H9 (cell line): ENCODE data around the gene CSF1R. TPM values are rescaled to one million over a fixed set of nuclear protein-coding genes. Genes with fewer than 3 reads are reported as not detected.

Source experiments
- DNase-seq: peaks from one replicate; pipeline ENCODE4 v3.0.0-alpha.2; 2017
- H2AFZ ChIP-seq: one replicate; pipeline ENCODE4 v1.6.1; 2013; ENCODE audit warnings: mild to moderate bottlenecking, low read length, control low read depth, moderate library complexity
- H2AK5ac ChIP-seq: 2 replicates; pipeline ENCODE4 v1.6.1; 2013; ENCODE audit warnings: low read length, control low read depth, mixed read lengths; ENCODE audit not compliant: insufficient read length
- H2BK120ac ChIP-seq: one replicate; pipeline ENCODE4 v1.6.1; 2013; ENCODE audit warnings: low read depth, mild to moderate bottlenecking, low read length, control low read depth, inconsistent platforms; ENCODE audit not compliant: poor library complexity, severe bottlenecking
- H2BK12ac ChIP-seq: 2 replicates; pipeline ENCODE4 v1.6.1; 2013; ENCODE audit warnings: low read length, control low read depth, mixed read lengths, low read depth; ENCODE audit not compliant: insufficient read length
- H2BK15ac ChIP-seq: 2 replicates; pipeline ENCODE4 v1.6.1; 2013; ENCODE audit warnings: low read depth, low read length, control low read depth
- H2BK20ac ChIP-seq: one replicate; pipeline ENCODE4 v1.6.1; 2013; ENCODE audit warnings: low read depth, mild to moderate bottlenecking, low read length, control low read depth, inconsistent platforms; ENCODE audit not compliant: poor library complexity, severe bottlenecking
- H2BK5ac ChIP-seq: 2 replicates; pipeline ENCODE4 v1.6.1; 2013; ENCODE audit warnings: low read length, control low read depth, mixed read lengths; ENCODE audit not compliant: insufficient read length
- H3K14ac ChIP-seq: 2 replicates; pipeline ENCODE4 v1.6.1; 2013; ENCODE audit warnings: low read length, control low read depth; ENCODE audit not compliant: insufficient read depth
- H3K18ac ChIP-seq: 2 replicates; pipeline ENCODE4 v1.6.1; 2013; ENCODE audit warnings: low read depth, mild to moderate bottlenecking, mixed read lengths, low read length, control low read depth; ENCODE audit not compliant: insufficient read length
- H3K23ac ChIP-seq: 2 replicates; pipeline ENCODE4 v1.6.1; 2013; ENCODE audit warnings: low read length, control low read depth, mixed read lengths, low read depth; ENCODE audit not compliant: insufficient read length
- H3K23me2 ChIP-seq: 2 replicates; pipeline ENCODE4 v1.6.1; 2013; ENCODE audit warnings: low read depth, mild to moderate bottlenecking, mixed read lengths, low read length, control low read depth; ENCODE audit not compliant: insufficient read length, poor library complexity, severe bottlenecking
- H3K27ac ChIP-seq: 2 replicates; pipeline ENCODE4 v1.5.1; 2013; ENCODE audit warnings: low read length, control low read depth, mixed read lengths, low read depth; ENCODE audit not compliant: insufficient read length
- H3K27me3 ChIP-seq: 2 replicates; pipeline ENCODE4 v1.6.1; 2013; ENCODE audit warnings: low read length, control low read depth, inconsistent platforms; ENCODE audit not compliant: insufficient read depth
- H3K4ac ChIP-seq: 2 replicates; pipeline ENCODE4 v1.6.1; 2013; ENCODE audit warnings: low read depth, mild to moderate bottlenecking, control low read depth, inconsistent platforms, low read length, moderate library complexity
- H3K4me1 ChIP-seq: 2 replicates; pipeline ENCODE4 v1.6.1; 2013; ENCODE audit warnings: low read length, control low read depth, inconsistent platforms; ENCODE audit not compliant: insufficient read depth
- H3K4me2 ChIP-seq: 2 replicates; pipeline ENCODE4 v1.6.1; 2013; ENCODE audit warnings: low read length, control low read depth, mixed read lengths; ENCODE audit not compliant: insufficient read length, insufficient read depth
- H3K56ac ChIP-seq: 2 replicates; pipeline ENCODE4 v1.6.1; 2013; ENCODE audit warnings: low read depth, mild to moderate bottlenecking, mixed read lengths, low read length, control low read depth; ENCODE audit not compliant: insufficient read length
- H3K79me1 ChIP-seq: 2 replicates; pipeline ENCODE4 v1.6.1; 2013; ENCODE audit warnings: low read depth, mild to moderate bottlenecking, moderate library complexity, low read length, control low read depth, inconsistent platforms; ENCODE audit not compliant: insufficient read depth, poor library complexity, severe bottlenecking
- H3K79me2 ChIP-seq: 2 replicates; pipeline ENCODE4 v1.6.1; 2013; ENCODE audit warnings: low read length, control low read depth, inconsistent platforms; ENCODE audit not compliant: insufficient read depth
- H3K9ac ChIP-seq: 2 replicates; pipeline ENCODE4 v1.6.1; 2013; ENCODE audit warnings: low read length, control low read depth, mixed read lengths; ENCODE audit not compliant: insufficient read length; ENCODE audit errors: extremely low read depth
- H3K9me3 ChIP-seq: one replicate; pipeline ENCODE4 v1.6.1; 2013; ENCODE audit warnings: low read depth, low read length, inconsistent platforms; ENCODE audit not compliant: control insufficient read depth
- H3T11ph ChIP-seq: one replicate; pipeline ENCODE4 v1.6.1; 2013; ENCODE audit warnings: mild to moderate bottlenecking, low read length, control low read depth, inconsistent platforms
- H4K20me1 ChIP-seq: one replicate; pipeline ENCODE4 v1.6.1; 2013; ENCODE audit not compliant: control insufficient read depth, insufficient read length, insufficient read depth
- H4K5ac ChIP-seq: 2 replicates; pipeline ENCODE4 v1.6.1; 2013; ENCODE audit warnings: low read depth, mild to moderate bottlenecking, mixed read lengths, low read length, control low read depth; ENCODE audit not compliant: insufficient read length
- H4K8ac ChIP-seq: replicated peaks from 2 replicates; pipeline ENCODE4 v1.6.1; 2013; ENCODE audit warnings: low read length, control low read depth, mixed read lengths, low read depth; ENCODE audit not compliant: insufficient read length
- H4K91ac ChIP-seq: 2 replicates; pipeline ENCODE4 v1.6.1; 2013; ENCODE audit warnings: low read depth, mild to moderate bottlenecking, moderate library complexity, mixed read lengths, low read length, control low read depth; ENCODE audit not compliant: insufficient read length
- H3K27ac Mint-ChIP-seq, 3 experiments: 2 replicates in 2 of 3; 3 replicates in 1 of 3; pipeline ENCODE4 v1.8.0; 2020 to 2021; ENCODE audit warnings: mixed read lengths in 3 of 3, mild to moderate bottlenecking in 1 of 3, moderate library complexity in 1 of 3
- H3K27me3 Mint-ChIP-seq: 2 replicates; pipeline ENCODE4 v1.8.0; 2021; ENCODE audit warnings: low read depth, mild to moderate bottlenecking, moderate library complexity, mixed read lengths
- H3K36me3 Mint-ChIP-seq, 3 experiments: 2 replicates in 2 of 3; 3 replicates in 1 of 3; pipeline ENCODE4 v1.8.0; 2020 to 2021; ENCODE audit warnings: low read depth in 3 of 3, mixed read lengths in 3 of 3; ENCODE audit not compliant: insufficient read depth in 1 of 3
- H3K4me1 Mint-ChIP-seq, 2 experiments: 2 replicates each; pipeline ENCODE4 v1.8.0; 2020; ENCODE audit warnings: mixed read lengths in 2 of 2
- H3K4me3 Mint-ChIP-seq, 2 experiments: 2 replicates in 1 of 2; 3 replicates in 1 of 2; pipeline ENCODE4 v1.8.0; 2020 to 2021; ENCODE audit warnings: mild to moderate bottlenecking in 2 of 2, mixed read lengths in 2 of 2, moderate library complexity in 1 of 2
- H3K9me3 Mint-ChIP-seq, 2 experiments: 2 replicates in 1 of 2; 3 replicates in 1 of 2; pipeline ENCODE4 v1.8.0; 2020; ENCODE audit warnings: mild to moderate bottlenecking in 2 of 2, mixed read lengths in 2 of 2, moderate library complexity in 1 of 2
- CTCF ChIP-seq: fragments of 200-600 bp; sonication (generic); conservative IDR thresholded peaks from 3 replicates; pipeline ENCODE4 v1.8.0; 2021; ENCODE audit warnings: antibody characterized with exemption, mild to moderate bottlenecking
- WGBS: extraction: QIAGEN DNeasy Blood & Tissue Kit; methylation state at CpG from one replicate; pipeline ENCODE4 v1.1.7; 2013; ENCODE audit warnings: missing lambda C conversion rate, low lambda C conversion rate, mixed read lengths; ENCODE audit not compliant: insufficient read length; ENCODE audit errors: extremely low coverage; 5-methylcytosine and 5-hydroxymethylcytosine counted together
- total RNA-seq: library from RNA; stranded (reverse); gene quantifications from 2 replicates; pipeline ENCODE4 v1.2.1, GENCODE V29; 2021

Gene CSF1R
- total RNA-seq, 1 experiment from 2014 or later, result 0.13 TPM

- Histone ChIP-seq H2BK12ac (no peak overlapping the region), H3K27ac (no peak overlapping the region), H3K4me1 (no peaks in the 10 kb centered on the region), H4K5ac (no peak overlapping the region), H3K18ac (no peak overlapping the region), H2AK5ac (no peak overlapping the region), H3K23ac (no peak overlapping the region), H3K23me2 (no peaks in the 10 kb centered on the region), H3K79me1 (no peaks in the 10 kb centered on the region), H2BK120ac (no peak overlapping the region), H3K4ac (no peak overlapping the region), H3K4me2 (no peak overlapping the region), H2BK20ac (no peak overlapping the region), H3K9ac (no peak overlapping the region), H3T11ph (no peak overlapping the region), H2BK5ac (no peak overlapping the region), H4K8ac (no peak overlapping the region), H2AFZ (no peak overlapping the region), H4K20me1 (no peaks in the 10 kb centered on the region), H3K27me3 (no peaks in the 10 kb centered on the region), H3K56ac (no peak overlapping the region), H2BK15ac (no peak overlapping the region), H3K9me3 (no peaks in the 10 kb centered on the region), H3K79me2 (no peaks in the 10 kb centered on the region), H4K91ac (no peak overlapping the region), H3K14ac (no peak overlapping the region)
- Mint-ChIP-seq H3K27ac (no peak overlapping the region), H3K4me1 (peaks cover 5 to 17% of the 10 kb centered on the region in 2 experiments; a peak in 3 of 4 replicates), H3K27me3 (peaks cover 29% of the 10 kb centered on the region), H3K9me3 (no peaks in the 10 kb centered on the region; a peak in 1 of 5 replicates), H3K4me3 (no peak overlapping the region; a peak in 1 of 5 replicates), H3K36me3 (no peaks in the 10 kb centered on the region)
- no peak for TF ChIP-seq CTCF
- DNase-seq, result no peak
- no CpG with 5 or more reads among the region's 7 CpGs for WGBS
Observed at GRCh38 chr5:150064681-150065220, 21.6 kb downstream of the CSF1R start.
